DOHH2 (cell line): ENCODE data around the gene ADK.

ENCODE experiments used
- H3F3A ChIP-seq: fragments of 200-600 bp; sonication (generic), shearing (Covaris generic); 2 replicates; pipeline ENCODE4 v1.6.0; 2016; ENCODE audit warnings: antibody characterized with exemption, mild to moderate bottlenecking; ENCODE audit not compliant: control insufficient read depth, insufficient read depth
- H3K27ac ChIP-seq: fragments of 200-600 bp; sonication (generic); 2 replicates; pipeline ENCODE4 v1.5.1; 2014; ENCODE audit warnings: low read depth, mild to moderate bottlenecking, low read length, moderate library complexity
- H3K27me3 ChIP-seq: fragments of 200-600 bp; sonication (generic); 2 replicates; pipeline ENCODE4 v1.6.1; 2014; ENCODE audit warnings: mild to moderate bottlenecking, low read length, mixed read lengths; ENCODE audit not compliant: control insufficient read depth
- H3K36me3 ChIP-seq: fragments of 200-600 bp; sonication (generic); 2 replicates; pipeline ENCODE4 v1.6.1; 2014; ENCODE audit warnings: mild to moderate bottlenecking, low read length, moderate library complexity, mixed read lengths; ENCODE audit not compliant: control insufficient read depth
- H3K4me1 ChIP-seq: fragments of 200-600 bp; sonication (generic); 2 replicates; pipeline ENCODE4 v1.6.1; 2014; ENCODE audit warnings: mild to moderate bottlenecking, low read length, mixed read lengths; ENCODE audit not compliant: control insufficient read depth
- H3K4me2 ChIP-seq: fragments of 200-600 bp; sonication (generic); 2 replicates; pipeline ENCODE4 v1.6.0; 2014; ENCODE audit warnings: mild to moderate bottlenecking, low read length, moderate library complexity
- H3K4me3 ChIP-seq: fragments of 200-600 bp; sonication (generic); 2 replicates; pipeline ENCODE4 v1.5.1; 2014; ENCODE audit warnings: mild to moderate bottlenecking, low read length, mixed read lengths
- H3K79me2 ChIP-seq: fragments of 200-600 bp; sonication (generic); 2 replicates; pipeline ENCODE4 v1.6.1; 2014; ENCODE audit warnings: mild to moderate bottlenecking, low read length, mixed read lengths; ENCODE audit not compliant: control insufficient read depth
- H3K9me2 ChIP-seq: fragments of 200-600 bp; sonication (generic); replicated peaks from 2 replicates; pipeline ENCODE4 v1.6.1; 2014; ENCODE audit warnings: mild to moderate bottlenecking, low read length, mixed read lengths; ENCODE audit not compliant: control insufficient read depth
- H3K9me3 ChIP-seq: fragments of 200-600 bp; sonication (generic); 2 replicates; pipeline ENCODE4 v1.6.1; 2014; ENCODE audit warnings: antibody characterized with exemption, low read length, mixed read lengths; ENCODE audit not compliant: control insufficient read depth, insufficient read depth
- H4K20me1 ChIP-seq: fragments of 200-600 bp; sonication (generic); 2 replicates; pipeline ENCODE4 v1.6.0; 2014; ENCODE audit warnings: low read depth, mild to moderate bottlenecking, antibody characterized with exemption, low read length, moderate library complexity; ENCODE audit not compliant: control insufficient read depth, insufficient read depth
- EZH2phosphoT487 ChIP-seq: fragments of 200-600 bp; sonication (generic); IDR thresholded peaks from 2 replicates; pipeline ENCODE4 v1.6.1; 2017; ENCODE audit warnings: borderline replicate concordance, mild to moderate bottlenecking, antibody characterized with exemption, low read length, moderate library complexity, mixed read lengths
- TF ChIP-seq, protein P1 (sequence below): fragments of 200-600 bp; sonication (generic); IDR thresholded peaks from one replicate; pipeline ENCODE4 v1.5.1; 2014; ENCODE audit warnings: antibody characterized with exemption, mild to moderate bottlenecking, low read depth, low read length; ENCODE audit not compliant: poor library complexity, severe bottlenecking

The ADK gene

GRCh38 chr10:74738985-74739567, 588.1 kb downstream of the ADK start:
- peak overlapping the region; percentile 73 for H3K27ac ChIP-seq
- peak overlapping the region; percentile 42 for H3K4me3 ChIP-seq
- no peaks in the 10 kb centered on the region for H3K9me2 ChIP-seq
- H3F3A ChIP-seq = peaks cover 22% of the 10 kb centered on the region
- H3K36me3 ChIP-seq = no peaks in the 10 kb centered on the region
- no peaks in the 10 kb centered on the region for H3K9me3 ChIP-seq
- H3K4me1 ChIP-seq = peaks cover 33% of the 10 kb centered on the region
- H3K27me3 ChIP-seq = no peaks in the 10 kb centered on the region
- peak overlapping the region; percentile 62 for H3K4me2 ChIP-seq
- TF ChIP-seq, protein P1, sequence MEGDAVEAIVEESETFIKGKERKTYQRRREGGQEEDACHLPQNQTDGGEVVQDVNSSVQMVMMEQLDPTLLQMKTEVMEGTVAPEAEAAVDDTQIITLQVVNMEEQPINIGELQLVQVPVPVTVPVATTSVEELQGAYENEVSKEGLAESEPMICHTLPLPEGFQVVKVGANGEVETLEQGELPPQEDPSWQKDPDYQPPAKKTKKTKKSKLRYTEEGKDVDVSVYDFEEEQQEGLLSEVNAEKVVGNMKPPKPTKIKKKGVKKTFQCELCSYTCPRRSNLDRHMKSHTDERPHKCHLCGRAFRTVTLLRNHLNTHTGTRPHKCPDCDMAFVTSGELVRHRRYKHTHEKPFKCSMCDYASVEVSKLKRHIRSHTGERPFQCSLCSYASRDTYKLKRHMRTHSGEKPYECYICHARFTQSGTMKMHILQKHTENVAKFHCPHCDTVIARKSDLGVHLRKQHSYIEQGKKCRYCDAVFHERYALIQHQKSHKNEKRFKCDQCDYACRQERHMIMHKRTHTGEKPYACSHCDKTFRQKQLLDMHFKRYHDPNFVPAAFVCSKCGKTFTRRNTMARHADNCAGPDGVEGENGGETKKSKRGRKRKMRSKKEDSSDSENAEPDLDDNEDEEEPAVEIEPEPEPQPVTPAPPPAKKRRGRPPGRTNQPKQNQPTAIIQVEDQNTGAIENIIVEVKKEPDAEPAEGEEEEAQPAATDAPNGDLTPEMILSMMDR = peak; percentile 51
- no peak for TF ChIP-seq EZH2phosphoT487
- H4K20me1 ChIP-seq = no peaks in the 10 kb centered on the region
- no peaks in the 10 kb centered on the region for H3K79me2 ChIP-seq

- no peaks in the 10 kb centered on the region for H3K79me2 ChIP-seq
- no peaks in the 10 kb centered on the region for H3K9me3 ChIP-seq
- H3K27ac ChIP-seq = no peak overlapping the region
- no peak overlapping the region for H3K4me3 ChIP-seq
- peaks cover 22% of the 10 kb centered on the region for H3F3A ChIP-seq
- no peaks in the 10 kb centered on the region for H3K36me3 ChIP-seq
- no peaks in the 10 kb centered on the region for H4K20me1 ChIP-seq
- no peak for TF ChIP-seq EZH2phosphoT487
- TF ChIP-seq, protein P1 = no peak
- no peaks in the 10 kb centered on the region for H3K27me3 ChIP-seq
- no peaks in the 10 kb centered on the region for H3K9me2 ChIP-seq
- H3K4me1 ChIP-seq = peaks cover 25% of the 10 kb centered on the region
- no peak overlapping the region for H3K4me2 ChIP-seq
Observed at GRCh38 chr10:74743401-74743800, 592.4 kb downstream of the ADK start.

DNA sequence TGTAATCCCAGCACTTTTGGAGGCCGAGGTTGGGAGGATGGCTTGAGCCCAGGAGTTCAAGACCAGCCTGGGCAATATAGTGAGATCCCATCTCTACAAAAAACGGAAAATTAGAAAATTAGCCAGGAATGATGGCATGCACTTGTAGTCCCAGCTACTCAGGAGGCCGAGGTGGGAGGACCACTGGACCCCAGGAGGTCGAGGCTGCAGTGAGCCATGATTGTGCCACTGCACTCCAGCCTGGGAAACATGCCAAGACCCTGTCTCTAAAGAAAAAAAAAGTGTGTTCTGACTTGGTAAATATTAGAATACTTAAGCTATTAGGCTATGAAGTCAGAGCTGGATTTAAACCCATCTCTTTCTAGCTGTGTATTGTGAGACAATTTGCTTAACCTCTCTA, 594.4 kb downstream of the ADK start:
- TF ChIP-seq, protein P1 = no peak
- TF ChIP-seq EZH2phosphoT487 = no peak
- Histone ChIP-seq H3K4me2 (no peak overlapping the region), H3K27ac (no peak overlapping the region), H3K79me2 (no peaks in the 10 kb centered on the region), H4K20me1 (no peaks in the 10 kb centered on the region), H3K36me3 (no peaks in the 10 kb centered on the region), H3K9me2 (no peaks in the 10 kb centered on the region), H3K4me3 (no peak overlapping the region), H3K27me3 (no peaks in the 10 kb centered on the region), H3K4me1 (peaks cover 4% of the 10 kb centered on the region), H3K9me3 (no peaks in the 10 kb centered on the region), H3F3A (peaks cover 8% of the 10 kb centered on the region)
